Measurements from ENCODE around the gene WIPI1.

DNA sequence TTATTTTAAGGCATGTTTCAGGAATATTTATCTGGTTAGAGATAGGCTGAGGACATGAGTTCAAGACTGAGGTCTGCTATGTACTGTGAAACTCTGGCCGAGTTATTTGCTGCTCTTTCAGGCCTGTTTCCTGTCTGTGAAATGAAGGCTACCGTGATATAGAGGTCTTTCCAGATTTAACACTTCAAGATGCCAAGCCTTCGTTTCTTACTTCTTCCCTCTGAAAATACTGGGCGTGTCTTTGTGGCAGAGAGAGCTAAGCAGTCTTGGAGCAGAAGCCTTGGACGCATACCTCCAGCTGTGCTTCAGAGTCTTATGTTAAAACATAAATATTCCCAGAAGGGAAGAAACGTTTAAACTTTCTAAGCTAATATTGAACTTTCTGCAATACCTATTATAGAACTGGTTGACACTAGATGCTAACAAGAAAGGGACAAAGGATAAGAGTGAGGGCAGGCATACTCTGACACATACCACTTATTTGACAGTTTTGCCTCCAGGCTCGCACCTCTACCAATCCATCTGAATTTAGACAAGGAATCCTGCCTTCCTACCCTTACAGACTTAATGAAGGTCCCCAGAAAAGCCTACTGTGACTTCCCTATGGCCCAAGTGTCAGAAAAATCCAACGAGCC is 17.5 kb downstream of the WIPI1 start:
- TF ChIP-seq CTCF (IDR thresholded peaks at IDR 0.05; ENCODE audit: low read length) (no peak), EZH2 (IDR thresholded peaks at IDR 0.05; ENCODE audit: borderline replicate concordance, low read length) (no peak)
